SK-N-SH treated with all-trans-retinoic acid at 6 μM for 48 hours (cell line): Measurements from ENCODE around the gene DCAF15.

Experiments used
- ATAC-seq: fragments of 200-7000 bp; cut with Tn5 transposase; 3 replicates; pipeline ENCODE4 v1.9.1; 2020; ENCODE audit warnings: mild to moderate bottlenecking, moderate library complexity
- ARNTL ChIP-seq: fragments of 450-650 bp; formaldehyde crosslinking; IDR thresholded peaks from 2 replicates; pipeline ENCODE4 v1.5.0; 2020; ENCODE audit warnings: low read depth, mild to moderate bottlenecking, moderate library complexity, borderline replicate concordance
- BACH2 ChIP-seq: fragments of 250-450 bp; sonication (Bioruptor Pico); IDR thresholded peaks from 2 replicates; pipeline ENCODE4 v1.9.0; 2021; ENCODE audit warnings: mild to moderate bottlenecking, borderline replicate concordance
- CREB5 ChIP-seq: fragments of 250-450 bp; sonication (Bioruptor Pico); IDR thresholded peaks from 2 replicates; pipeline ENCODE4 v1.5.1; 2020; ENCODE audit warnings: low read depth, mild to moderate bottlenecking, moderate library complexity
- CSDC2 ChIP-seq: fragments of 250-450 bp; sonication (Bioruptor Pico); IDR thresholded peaks from 2 replicates; pipeline ENCODE4 v1.5.0; 2020; ENCODE audit warnings: mild to moderate bottlenecking, moderate library complexity
- CSRNP3 ChIP-seq: fragments of 250-450 bp; sonication (Bioruptor Pico); IDR thresholded peaks from 2 replicates; pipeline ENCODE4 v1.5.1; 2021; ENCODE audit warnings: mild to moderate bottlenecking, moderate library complexity
- ESRRG ChIP-seq: fragments of 250-450 bp; sonication (Bioruptor Pico); IDR thresholded peaks from 2 replicates; pipeline ENCODE4 v1.6.1; 2021; ENCODE audit warnings: mild to moderate bottlenecking
- GLIS3 ChIP-seq: fragments of 250-450 bp; sonication (Bioruptor Pico); IDR thresholded peaks from 2 replicates; pipeline ENCODE4 v1.5.0; 2020; ENCODE audit warnings: mild to moderate bottlenecking, moderate library complexity
- ISL1 ChIP-seq: fragments of 250-450 bp; sonication (Bioruptor Pico); IDR thresholded peaks from 2 replicates; pipeline ENCODE4 v2.1.2; 2022; ENCODE audit warnings: mild to moderate bottlenecking, moderate library complexity
- OSR1 ChIP-seq: fragments of 250-450 bp; sonication (Bioruptor Pico); IDR thresholded peaks from 2 replicates; pipeline ENCODE4 v1.8.0; 2022; ENCODE audit warnings: moderate library complexity, mild to moderate bottlenecking, inconsistent platforms
- PPARA ChIP-seq: fragments of 250-450 bp; sonication (Bioruptor Pico); IDR thresholded peaks from 2 replicates; pipeline ENCODE4 v1.5.0; 2020; ENCODE audit warnings: mild to moderate bottlenecking, borderline replicate concordance
- RARB ChIP-seq: fragments of 250-450 bp; sonication (Bioruptor Pico); IDR thresholded peaks from 2 replicates; pipeline ENCODE4 v1.8.0; 2021; ENCODE audit warnings: mild to moderate bottlenecking, moderate library complexity
- SNAI2 ChIP-seq: fragments of 250-450 bp; sonication (Bioruptor Pico); IDR thresholded peaks from 2 replicates; pipeline ENCODE4 v1.5.0; 2020; ENCODE audit warnings: mild to moderate bottlenecking, moderate library complexity
- TCF4 ChIP-seq: fragments of 250-450 bp; sonication (Bioruptor Pico); IDR thresholded peaks from 2 replicates; pipeline ENCODE4 v1.8.0; 2021; ENCODE audit warnings: mild to moderate bottlenecking, moderate library complexity, borderline replicate concordance
- TOX ChIP-seq: fragments of 250-450 bp; sonication (Bioruptor Pico); IDR thresholded peaks from 2 replicates; pipeline ENCODE4 v1.8.0; 2021; ENCODE audit warnings: mild to moderate bottlenecking, moderate library complexity, borderline replicate concordance
- TSHZ2 ChIP-seq: fragments of 250-450 bp; sonication (Bioruptor Pico); IDR thresholded peaks from 2 replicates; pipeline ENCODE4 v1.5.0; 2020; ENCODE audit warnings: mild to moderate bottlenecking, moderate library complexity
- ZC3H10 ChIP-seq: fragments of 250-450 bp; sonication (Bioruptor Pico); IDR thresholded peaks from 2 replicates; pipeline ENCODE4 v1.5.1; 2021; ENCODE audit warnings: mild to moderate bottlenecking, moderate library complexity
- ZFP3 ChIP-seq: fragments of 250-450 bp; sonication (Bioruptor Pico); IDR thresholded peaks from 2 replicates; pipeline ENCODE4 v1.5.0; 2020; ENCODE audit warnings: mild to moderate bottlenecking, moderate library complexity
- ZFP30 ChIP-seq: fragments of 450-650 bp; formaldehyde crosslinking; IDR thresholded peaks from 2 replicates; pipeline ENCODE4 v1.5.0; 2022; ENCODE audit warnings: mild to moderate bottlenecking, moderate library complexity
- ZNF565 ChIP-seq: fragments of 450-650 bp; formaldehyde crosslinking; conservative IDR thresholded peaks from 2 replicates; pipeline ENCODE4 v1.5.0; 2020; ENCODE audit warnings: low read depth, mild to moderate bottlenecking, moderate library complexity
- ZNF70 ChIP-seq: fragments of 450-650 bp; formaldehyde crosslinking; IDR thresholded peaks from 2 replicates; pipeline ENCODE4 v1.5.0; 2020; ENCODE audit warnings: mild to moderate bottlenecking, moderate library complexity
- ZNF8 ChIP-seq: fragments of 450-650 bp; formaldehyde crosslinking; IDR thresholded peaks from 2 replicates; pipeline ENCODE4 v1.5.0; 2020; ENCODE audit warnings: mild to moderate bottlenecking, moderate library complexity

Gene DCAF15

GRCh38 chr19:13938301-13939064, 13.8 kb upstream of the DCAF15 start, which contains the start of gene PODNL1:
PODNL1 (minus strand) TSS chr19:13938417; CDS start chr19:13938181, 236 bp downstream.
- peak; percentile 84 for ATAC-seq
- TF ChIP-seq SNAI2, result no peak
- no peak for TF ChIP-seq ESRRG
- no peak for TF ChIP-seq ZNF70 (CRISPR knock-in tag)
- no peak for TF ChIP-seq GLIS3
- TF ChIP-seq CREB5 (CRISPR knock-in tag), result no peak
- no peak for TF ChIP-seq OSR1 (CRISPR knock-in tag)
- TF ChIP-seq ZNF8, result no peak
- no peak for TF ChIP-seq ZNF565 (CRISPR knock-in tag)

- no peak for ATAC-seq
- TF ChIP-seq CSRNP3 (CRISPR knock-in tag) (no peak), ZFP30 (CRISPR knock-in tag) (no peak), ISL1 (CRISPR knock-in tag) (no peak)
Measured at GRCh38 chr19:13942023-13942684, 10.2 kb upstream of the DCAF15 start.

GRCh38 chr19:13946414-13946813, 5.9 kb upstream of the DCAF15 start:
- ATAC-seq, result no peak
- TF ChIP-seq CREB5 (CRISPR knock-in tag) (no peak), SNAI2 (no peak), ZFP3 (CRISPR knock-in tag) (no peak), ZC3H10 (CRISPR knock-in tag) (no peak), OSR1 (CRISPR knock-in tag) (no peak), ZNF8 (no peak), ZFP30 (CRISPR knock-in tag) (no peak), TSHZ2 (CRISPR knock-in tag) (no peak), ISL1 (CRISPR knock-in tag) (no peak), RARB (CRISPR knock-in tag) (no peak)

GRCh38 chr19:13951043-13951442, 1.3 kb upstream of the DCAF15 start:
- TF ChIP-seq ZFP30 (CRISPR knock-in tag), result no peak
- no peak for TF ChIP-seq PPARA
- TF ChIP-seq TOX (CRISPR knock-in tag), result no peak
- TF ChIP-seq ZC3H10 (CRISPR knock-in tag), result no peak
- TF ChIP-seq TCF4 (CRISPR knock-in tag), result no peak
- TF ChIP-seq BACH2 (CRISPR knock-in tag), result no peak
- no peak for TF ChIP-seq ZNF565 (CRISPR knock-in tag)
- TF ChIP-seq ZNF70 (CRISPR knock-in tag), result no peak
- no peak for TF ChIP-seq ARNTL
- TF ChIP-seq ZFP3 (CRISPR knock-in tag), result no peak
- no peak for TF ChIP-seq ISL1 (CRISPR knock-in tag)
- no peak for TF ChIP-seq ZNF8
- TF ChIP-seq ESRRG, result no peak
- no peak for TF ChIP-seq CSRNP3 (CRISPR knock-in tag)
- TF ChIP-seq CSDC2 (CRISPR knock-in tag), result no peak
- no peak for TF ChIP-seq CREB5 (CRISPR knock-in tag)
- TF ChIP-seq GLIS3, result no peak
- TF ChIP-seq, all 23 proteins: peak for 0
- no peak for ATAC-seq
